Bronchial epithelial cell (primary cell): ENCODE measurements around the gene CDH13. TPM values are rescaled to one million over a fixed set of nuclear protein-coding genes. Genes with fewer than 3 reads are reported as not detected.

ENCODE experiments used
- DNase-seq: peaks from one replicate; pipeline ENCODE4 v3.0.0-alpha.2; 2010; ENCODE audit warnings: low read depth
- FAIRE-seq: peaks from 2 replicates; lab custom pipeline; 2011; peaks lifted over from hg19 to GRCh38; lab: Jason Lieb, UNC
- H3K27me3 ChIP-seq: 2 replicates; pipeline ENCODE4 v1.5.1; 2011; ENCODE audit warnings: low read length; ENCODE audit not compliant: control insufficient read depth, insufficient read depth
- H3K36me3 ChIP-seq: 2 replicates; pipeline ENCODE4 v1.5.1; 2011; ENCODE audit warnings: low read length; ENCODE audit not compliant: control insufficient read depth, insufficient read depth
- H3K4me3 ChIP-seq: 2 replicates; pipeline ENCODE4 v1.5.1; 2011; ENCODE audit warnings: mild to moderate bottlenecking, low read depth, low read length, control low read depth
- CTCF ChIP-seq: IDR thresholded peaks from 2 replicates; pipeline ENCODE4 v1.5.1; 2011; ENCODE audit warnings: mild to moderate bottlenecking, moderate library complexity, low read length, control low read depth, inconsistent platforms; ENCODE audit not compliant: insufficient read depth, severe bottlenecking
- total RNA-seq: library from RNA; depleted of rRNA; stranded (reverse); fragments of >200 nt; gene quantifications from 2 replicates; pipeline ENCODE4 v1.2.1, GENCODE V29; 2014

Gene CDH13
- total RNA-seq, 1 donor from 2014 or later = 31.3 TPM

GRCh38 chr16:83550183-83550569 lies 923.4 kb downstream of the CDH13 start:
- no peak for DNase-seq
- no peaks in the 10 kb centered on the region for H3K27me3 ChIP-seq
- no peak for TF ChIP-seq CTCF
- H3K4me3 ChIP-seq = no peak overlapping the region
- FAIRE-seq = no peak
- H3K36me3 ChIP-seq = no peaks in the 10 kb centered on the region

GRCh38 chr16:83552228-83552627 lies 925.5 kb downstream of the CDH13 start:
- Histone ChIP-seq H3K4me3 (no peak overlapping the region), H3K36me3 (no peaks in the 10 kb centered on the region), H3K27me3 (no peaks in the 10 kb centered on the region)
- TF ChIP-seq CTCF = no peak
- peak; percentile 52 for DNase-seq
- no peak for FAIRE-seq

GRCh38 chr16:83552930-83553329 lies 926.2 kb downstream of the CDH13 start:
- no peaks in the 10 kb centered on the region for H3K27me3 ChIP-seq
- H3K4me3 ChIP-seq = no peak overlapping the region
- no peak for TF ChIP-seq CTCF
- FAIRE-seq (no peak), DNase-seq (no peak)
- no peaks in the 10 kb centered on the region for H3K36me3 ChIP-seq

- H3K36me3 ChIP-seq = no peaks in the 10 kb centered on the region
- FAIRE-seq (no peak), DNase-seq (no peak)
- H3K4me3 ChIP-seq = no peak overlapping the region
- no peak for TF ChIP-seq CTCF
- no peaks in the 10 kb centered on the region for H3K27me3 ChIP-seq
These were observed 927.3 kb downstream of the CDH13 start for GRCh38 chr16:83554096-83554495.

GRCh38 chr16:83554540-83554939 lies 927.8 kb downstream of the CDH13 start:
- DNase-seq (no peak), FAIRE-seq (no peak)
- H3K27me3 ChIP-seq = no peaks in the 10 kb centered on the region
- H3K4me3 ChIP-seq = no peak overlapping the region
- no peak for TF ChIP-seq CTCF
- H3K36me3 ChIP-seq = no peaks in the 10 kb centered on the region

- TF ChIP-seq CTCF = no peak
- no peak for DNase-seq
- H3K4me3 ChIP-seq = no peak overlapping the region
- FAIRE-seq = no peak
- no peaks in the 10 kb centered on the region for H3K27me3 ChIP-seq
- H3K36me3 ChIP-seq = no peaks in the 10 kb centered on the region
These were observed 935.1 kb downstream of the CDH13 start for GRCh38 chr16:83561876-83562275.
